ENCODE measurements around the gene DNAJB14. TPM values are rescaled to one million over a fixed set of nuclear protein-coding genes. Genes with fewer than 3 reads are reported as not detected.
A peak's percentile ranks its signal among the peaks of the same experiment; 100 is the strongest.

Gene DNAJB14
- total RNA-seq, 1 donor from 2014 or later = 35.9 TPM

DNA sequence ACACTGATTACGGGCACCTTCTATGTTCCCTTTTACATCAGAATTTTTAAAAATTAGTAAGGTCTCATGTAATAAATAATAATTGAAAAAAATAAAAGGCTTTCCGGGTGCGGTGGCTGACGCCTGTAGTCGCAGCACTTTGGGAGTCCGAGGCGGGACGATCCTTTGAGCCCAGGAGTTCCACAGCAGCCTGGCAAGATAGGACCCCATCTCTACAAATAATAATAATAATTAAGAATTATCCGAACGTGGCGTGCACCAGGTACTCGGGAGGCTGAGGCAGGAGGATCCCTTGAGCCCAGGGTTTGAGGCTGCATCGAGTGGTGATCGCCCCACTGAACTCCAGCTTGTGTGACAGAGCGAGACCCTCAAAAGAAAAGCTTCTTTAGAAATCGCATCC, 51.4 kb downstream of the DNAJB14 start:
- peaks cover 10% of the 10 kb centered on the region for H3K4me1 Mint-ChIP-seq (ENCODE audit: low read depth, unreplicated experiment)
- peak overlapping the region; percentile 97 for H3K27ac Mint-ChIP-seq (ENCODE audit: unreplicated experiment)
- H3K27me3 Mint-ChIP-seq (ENCODE audit: unreplicated experiment) = peaks cover 10% of the 10 kb centered on the region
- TF ChIP-seq, protein P1, sequence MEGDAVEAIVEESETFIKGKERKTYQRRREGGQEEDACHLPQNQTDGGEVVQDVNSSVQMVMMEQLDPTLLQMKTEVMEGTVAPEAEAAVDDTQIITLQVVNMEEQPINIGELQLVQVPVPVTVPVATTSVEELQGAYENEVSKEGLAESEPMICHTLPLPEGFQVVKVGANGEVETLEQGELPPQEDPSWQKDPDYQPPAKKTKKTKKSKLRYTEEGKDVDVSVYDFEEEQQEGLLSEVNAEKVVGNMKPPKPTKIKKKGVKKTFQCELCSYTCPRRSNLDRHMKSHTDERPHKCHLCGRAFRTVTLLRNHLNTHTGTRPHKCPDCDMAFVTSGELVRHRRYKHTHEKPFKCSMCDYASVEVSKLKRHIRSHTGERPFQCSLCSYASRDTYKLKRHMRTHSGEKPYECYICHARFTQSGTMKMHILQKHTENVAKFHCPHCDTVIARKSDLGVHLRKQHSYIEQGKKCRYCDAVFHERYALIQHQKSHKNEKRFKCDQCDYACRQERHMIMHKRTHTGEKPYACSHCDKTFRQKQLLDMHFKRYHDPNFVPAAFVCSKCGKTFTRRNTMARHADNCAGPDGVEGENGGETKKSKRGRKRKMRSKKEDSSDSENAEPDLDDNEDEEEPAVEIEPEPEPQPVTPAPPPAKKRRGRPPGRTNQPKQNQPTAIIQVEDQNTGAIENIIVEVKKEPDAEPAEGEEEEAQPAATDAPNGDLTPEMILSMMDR (IDR thresholded peaks at IDR 0.05; ENCODE audit: partially characterized antibody, unreplicated experiment) = no peak
- H3K9me3 Mint-ChIP-seq (ENCODE audit: unreplicated experiment) = peaks cover 7% of the 10 kb centered on the region
- H3K36me3 Mint-ChIP-seq (ENCODE audit: unreplicated experiment) = no peaks in the 10 kb centered on the region
- H3K4me3 Mint-ChIP-seq (ENCODE audit: unreplicated experiment) = peak overlapping the region; percentile 91
- DNase-seq = no peak

DNA sequence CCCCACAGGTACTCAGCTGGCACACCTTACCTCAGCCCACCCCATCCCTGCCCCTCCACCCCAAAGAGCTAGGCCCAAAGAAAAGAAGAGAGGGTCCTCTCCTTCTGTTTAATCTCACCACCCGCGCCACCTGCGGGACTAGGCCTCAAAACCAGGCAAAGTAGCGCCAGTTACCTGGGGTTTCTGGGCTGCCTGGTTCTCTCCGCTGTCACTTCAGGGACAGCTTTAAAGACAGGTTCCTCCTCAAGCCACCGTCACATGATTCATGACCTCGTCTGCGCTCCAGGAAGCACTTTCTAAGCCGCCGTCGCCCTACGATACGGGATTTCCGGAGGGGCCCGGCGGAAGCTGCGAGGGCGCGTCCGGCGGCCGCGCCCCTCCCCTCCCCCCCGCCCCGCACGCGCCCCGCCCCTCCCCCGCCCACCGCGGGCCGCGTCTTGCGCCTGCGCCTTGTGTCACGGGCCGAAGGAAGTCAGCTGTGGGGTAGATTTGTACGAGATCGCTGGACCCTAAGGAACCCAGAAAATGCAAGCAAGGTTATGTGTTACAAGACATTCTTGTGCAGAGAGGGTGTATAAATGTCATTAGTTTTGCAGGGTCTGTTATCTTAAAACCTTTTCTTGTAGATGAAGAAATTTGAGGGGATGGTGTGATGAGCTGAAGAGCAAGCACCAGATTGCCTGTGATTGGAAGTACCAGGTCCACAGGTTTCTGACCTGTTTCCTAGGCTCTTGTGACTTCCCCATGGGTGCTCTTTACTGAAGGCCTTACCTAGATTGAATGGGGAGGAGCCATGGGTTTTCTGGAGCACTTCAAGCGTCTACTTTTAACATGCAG, 52.0 kb downstream of the DNAJB14 start, which contains the start of gene LAMTOR3:
Gene LAMTOR3 (minus strand): TSS at position 267 of the 837 bp plus-strand sequence. CDS start 464 bp downstream, outside the sequence.
- Mint-ChIP-seq H3K27ac (ENCODE audit: unreplicated experiment) (peak within 1 kb of the TSS; percentile 97), H3K9me3 (ENCODE audit: unreplicated experiment) (peaks cover 7% of the 10 kb centered on the region), H3K27me3 (ENCODE audit: unreplicated experiment) (peaks cover 10% of the 10 kb centered on the region), H3K36me3 (ENCODE audit: unreplicated experiment) (no peaks in the 10 kb centered on the region), H3K4me3 (ENCODE audit: unreplicated experiment) (peak within 1 kb of the TSS; percentile 97), H3K4me1 (ENCODE audit: low read depth, unreplicated experiment) (peaks cover 10% of the 10 kb centered on the region)
- DNase-seq = peak; percentile 89
- TF ChIP-seq, protein P1 (IDR thresholded peaks at IDR 0.05; ENCODE audit: partially characterized antibody, unreplicated experiment) = no peak

DNA sequence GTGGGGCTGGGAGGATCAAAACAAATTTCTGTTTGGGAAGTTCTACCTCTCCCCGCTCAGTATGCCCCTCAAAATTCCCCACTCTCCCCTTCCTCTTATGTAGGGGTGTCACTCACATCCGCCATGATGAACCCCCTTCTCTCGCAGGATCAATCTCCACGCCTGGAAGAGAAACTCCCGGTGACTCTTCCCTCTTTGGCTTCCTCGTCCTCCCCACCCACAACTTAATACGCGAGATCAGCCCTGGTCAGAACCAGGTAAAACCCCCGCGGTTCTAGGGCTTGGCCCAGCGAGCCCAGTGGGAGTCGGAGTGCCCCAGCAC, 52.6 kb downstream of the DNAJB14 start:
- no peak for DNase-seq
- TF ChIP-seq, protein P1 (IDR thresholded peaks at IDR 0.05; ENCODE audit: partially characterized antibody, unreplicated experiment) = no peak
- no peaks in the 10 kb centered on the region for H3K36me3 Mint-ChIP-seq (ENCODE audit: unreplicated experiment)
- peak overlapping the region; percentile 90 for H3K27ac Mint-ChIP-seq (ENCODE audit: unreplicated experiment)
- H3K4me3 Mint-ChIP-seq (ENCODE audit: unreplicated experiment) = peak overlapping the region; percentile 97
- peaks cover 10% of the 10 kb centered on the region for H3K27me3 Mint-ChIP-seq (ENCODE audit: unreplicated experiment)
- H3K9me3 Mint-ChIP-seq (ENCODE audit: unreplicated experiment) = peaks cover 7% of the 10 kb centered on the region
- H3K4me1 Mint-ChIP-seq (ENCODE audit: low read depth, unreplicated experiment) = peaks cover 10% of the 10 kb centered on the region

DNA sequence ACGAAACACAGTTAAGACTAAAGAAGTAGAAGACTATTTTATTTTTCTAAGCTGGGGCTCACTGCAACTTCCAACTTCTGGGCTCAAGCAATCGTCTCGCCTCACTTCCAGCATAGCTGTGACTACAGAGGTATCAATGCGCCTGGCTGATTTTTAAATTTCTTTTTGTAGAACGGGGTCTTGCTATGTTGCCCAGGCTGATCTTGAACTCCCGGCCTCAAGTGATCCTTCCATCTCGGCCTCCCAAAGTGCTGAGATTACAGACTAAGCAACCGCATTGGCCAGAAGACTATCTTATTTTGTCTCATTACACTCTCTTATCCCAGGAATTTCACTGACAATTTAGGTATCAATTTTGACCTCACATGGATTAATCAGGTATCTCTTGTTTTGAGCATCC, 53.4 kb downstream of the DNAJB14 start:
- Mint-ChIP-seq H3K9me3 (ENCODE audit: unreplicated experiment) (peaks cover 7% of the 10 kb centered on the region), H3K4me3 (ENCODE audit: unreplicated experiment) (peak overlapping the region; percentile 97), H3K4me1 (ENCODE audit: low read depth, unreplicated experiment) (peaks cover 10% of the 10 kb centered on the region), H3K27ac (ENCODE audit: unreplicated experiment) (peak overlapping the region; percentile 90), H3K27me3 (ENCODE audit: unreplicated experiment) (peaks cover 10% of the 10 kb centered on the region), H3K36me3 (ENCODE audit: unreplicated experiment) (no peaks in the 10 kb centered on the region)
- TF ChIP-seq, protein P1 (IDR thresholded peaks at IDR 0.05; ENCODE audit: partially characterized antibody, unreplicated experiment) = no peak
- no peak for DNase-seq

DNA sequence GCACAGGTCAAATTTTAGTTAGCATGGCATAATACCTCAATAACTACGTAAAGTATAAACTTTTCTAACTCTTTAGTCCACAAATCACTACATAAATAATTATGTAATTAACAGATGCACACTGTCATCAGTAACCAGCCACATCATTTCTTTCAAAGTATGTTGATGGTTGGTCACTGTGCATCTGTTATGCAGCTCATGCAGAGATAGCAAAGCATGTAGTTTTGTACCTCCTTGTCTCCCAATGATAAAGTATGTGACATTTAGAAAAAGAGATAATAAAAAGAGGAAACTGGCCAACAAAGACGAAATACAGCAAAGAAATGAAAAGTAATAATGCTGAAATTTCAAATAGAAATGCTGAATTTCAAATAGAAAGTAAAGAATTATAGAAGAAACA, 55.1 kb downstream of the DNAJB14 start:
- TF ChIP-seq, protein P1 (IDR thresholded peaks at IDR 0.05; ENCODE audit: partially characterized antibody, unreplicated experiment) = no peak
- H3K27ac Mint-ChIP-seq (ENCODE audit: unreplicated experiment) = no peak overlapping the region
- peaks cover 10% of the 10 kb centered on the region for H3K4me1 Mint-ChIP-seq (ENCODE audit: low read depth, unreplicated experiment)
- no peaks in the 10 kb centered on the region for H3K36me3 Mint-ChIP-seq (ENCODE audit: unreplicated experiment)
- DNase-seq = no peak
- no peak overlapping the region for H3K4me3 Mint-ChIP-seq (ENCODE audit: unreplicated experiment)
- H3K9me3 Mint-ChIP-seq (ENCODE audit: unreplicated experiment) = peaks cover 7% of the 10 kb centered on the region
- peaks cover 10% of the 10 kb centered on the region for H3K27me3 Mint-ChIP-seq (ENCODE audit: unreplicated experiment)
